C4-2B (cell line): Measurements from ENCODE around the gene NAPSA.

ENCODE experiments used
- H3K27ac ChIP-seq: fragments of 450-650 bp; 2 replicates; pipeline ENCODE4 v1.5.1; 2017
- CTCF ChIP-seq: fragments of 450-650 bp; conservative IDR thresholded peaks from 2 replicates; pipeline ENCODE4 v1.5.1; 2017; ENCODE audit warnings: mild to moderate bottlenecking
- ZFX ChIP-seq: fragments of 450-650 bp; IDR thresholded peaks from 2 replicates; pipeline ENCODE4 v1.6.1; 2017

The NAPSA gene

DNA sequence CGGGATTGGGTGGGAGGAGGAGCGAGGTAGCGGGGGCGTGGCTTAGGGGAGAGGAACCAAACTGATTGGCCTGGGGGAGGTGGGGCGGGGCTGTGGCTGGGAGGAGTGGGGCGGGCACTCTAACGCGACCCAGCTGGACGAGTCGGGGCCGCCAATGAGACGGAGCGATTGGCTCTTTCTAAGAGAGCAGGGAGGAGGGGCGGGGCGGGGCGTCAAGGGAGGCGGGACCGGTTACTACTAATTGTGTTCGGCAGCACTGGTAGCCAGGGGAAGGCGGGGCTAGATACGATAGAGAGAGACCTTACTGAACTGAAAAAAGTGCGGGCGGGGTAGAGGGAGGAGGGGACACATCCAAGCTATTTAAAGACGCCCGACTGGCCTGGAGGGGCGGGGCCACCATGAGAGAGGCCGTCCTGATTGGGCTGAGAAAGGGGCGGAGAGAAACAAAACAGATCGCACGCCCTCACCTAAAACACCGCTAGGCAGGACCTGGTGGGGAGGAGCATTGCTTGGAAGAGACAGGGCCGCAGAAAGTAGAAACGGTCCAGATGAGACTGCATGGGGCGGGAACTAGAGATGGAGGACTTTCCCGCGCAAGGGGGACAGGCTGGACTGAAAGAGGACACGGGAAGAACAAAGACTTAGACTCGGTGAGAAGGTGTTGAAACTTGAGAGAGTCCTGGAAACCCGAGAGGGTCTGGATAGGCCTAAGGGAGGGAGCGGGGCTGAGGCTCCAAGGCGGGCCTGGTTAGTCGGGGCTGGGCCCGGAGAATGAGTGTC lies 36.1 kb downstream of the NAPSA start, which contains the start of gene KCNC3:
TSS of gene KCNC3 (minus strand) at position 232 of the 780 bp plus-strand sequence. CDS start 295 bp downstream, outside the sequence.
- no peak for TF ChIP-seq ZFX
- TF ChIP-seq CTCF: no peak
- peak within 1 kb of the TSS; percentile 36 for H3K27ac ChIP-seq

GRCh38 chr19:50328873-50329145 lies 36.6 kb downstream of the NAPSA start:
- TF ChIP-seq CTCF: no peak
- peak overlapping the region; percentile 36; the same call in 1 of the 2 replicates for H3K27ac ChIP-seq

DNA sequence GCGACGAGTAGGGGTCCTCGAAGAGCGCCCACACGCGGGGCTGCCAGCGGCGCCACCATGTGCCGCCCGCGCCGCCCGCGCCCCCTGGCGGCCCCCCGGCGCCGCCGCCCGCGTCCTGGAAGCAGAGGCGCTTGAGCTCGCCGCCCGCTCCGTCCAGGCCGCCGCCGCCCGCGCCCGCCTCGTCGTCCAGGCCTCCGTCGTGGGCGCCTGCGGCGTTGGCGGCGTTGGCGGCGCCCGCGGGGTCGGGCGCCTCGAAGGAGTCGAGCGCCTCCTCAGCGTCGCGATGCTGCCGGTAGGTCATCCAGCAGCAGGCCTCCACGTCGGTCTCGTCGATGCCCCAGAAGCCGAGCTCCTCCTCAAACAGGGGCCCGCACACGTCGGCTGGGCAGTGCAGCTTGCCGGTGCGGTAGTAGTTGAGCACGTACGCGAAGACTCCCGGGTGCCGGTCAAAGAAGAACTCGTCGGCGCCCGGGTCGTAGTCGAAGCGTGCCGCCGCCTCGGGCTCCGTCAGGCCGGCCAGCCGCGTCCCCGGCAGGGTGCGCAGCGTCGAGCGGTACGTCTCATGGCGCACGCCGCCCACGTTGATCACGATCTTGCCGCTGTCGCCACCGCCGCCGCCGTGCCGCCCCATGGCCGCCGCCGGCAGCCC lies 37.1 kb downstream of the NAPSA start:
- TF ChIP-seq CTCF (peak; percentile 76), ZFX (peak; percentile 31; the same call in 1 of the 2 replicates)
- peak overlapping the region; percentile 36; the same call in 1 of the 2 replicates for H3K27ac ChIP-seq

- no peak overlapping the region for H3K27ac ChIP-seq
- TF ChIP-seq CTCF (no peak), ZFX (no peak)
These were observed 37.8 kb downstream of the NAPSA start for GRCh38 chr19:50327461-50328223.

DNA sequence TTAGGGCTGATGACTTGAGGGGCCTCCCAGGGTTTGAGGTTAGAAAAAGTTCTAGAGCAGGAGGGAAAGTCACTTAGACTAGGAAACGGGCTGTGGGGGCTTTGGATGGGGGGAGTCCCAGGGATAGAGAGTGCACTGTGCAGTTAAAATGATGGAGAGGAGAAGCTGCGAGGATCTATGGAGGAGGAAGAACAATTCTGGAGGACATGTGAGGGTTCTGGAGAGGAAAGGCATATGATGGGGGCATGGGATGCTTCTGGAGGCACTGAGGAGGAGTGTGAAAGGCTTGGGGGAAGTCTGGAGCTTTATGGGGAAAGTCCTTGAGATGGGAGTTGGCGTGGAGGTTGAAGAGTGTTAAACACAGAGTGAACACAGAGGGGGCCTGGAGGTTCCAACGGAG lies 38.4 kb downstream of the NAPSA start:
- TF ChIP-seq CTCF (no peak), ZFX (no peak)
- H3K27ac ChIP-seq: no peak overlapping the region

GRCh38 chr19:50326101-50326664 lies 39.3 kb downstream of the NAPSA start:
- H3K27ac ChIP-seq: no peak overlapping the region
- TF ChIP-seq ZFX (no peak), CTCF (no peak)
